HCT116 (cell line): ENCODE results near the gene IFT52. TPM values are rescaled to one million over a fixed set of nuclear protein-coding genes. Genes with fewer than 3 reads are reported as not detected.

Experiments used
- ATAC-seq: fragments of 200-7000 bp; cut with Tn5 transposase; 2 replicates; pipeline ENCODE4 v1.9.1; 2020; ENCODE audit warnings: mild to moderate bottlenecking, moderate library complexity
- BruUV-seq: library from RNA; stranded (reverse); fragments of 400-500 nt; replicated peaks from 2 replicates; lab custom pipeline; 2021; lab: Mats Ljungman, UMichigan
- CTCF ChIA-PET: fragments of 300-600 bp; sonication (Branson Sonifier 250); formaldehyde crosslinking; loops from one replicate; lab custom pipeline; 2021; ENCODE audit warnings: antibody characterized with exemption; lab: Charles Lee
- POLR2A ChIA-PET: fragments of 300-600, 350-600 bp; sonication (Branson Sonifier 250); formaldehyde crosslinking; loops from one replicate; lab custom pipeline; 2021; ENCODE audit warnings: antibody characterized with exemption; lab: Charles Lee
- RAD21 ChIA-PET, 2 experiments: fragments of 300-600 bp; sonication (Branson Sonifier 250); formaldehyde crosslinking; loops; one replicate each; lab custom pipeline; 2023; ENCODE audit warnings: low total read pairs in 2 of 2; ENCODE audit not compliant: uncharacterized antibody in 2 of 2, unreplicated experiment in 2 of 2, low non-redundant PET in 1 of 2; lab: Charles Lee
- DNase-seq: peaks from one replicate; pipeline ENCODE4 v3.0.0-alpha.2; 2010; ENCODE audit warnings: low read depth, low spot score
- H2AFZ ChIP-seq: fragments of 200-600 bp; shearing (Covaris generic), sonication (generic); 2 replicates; pipeline ENCODE4 v1.6.1; 2017; ENCODE audit warnings: low read depth, mixed run types, mixed read lengths, antibody characterized with exemption, low read length; ENCODE audit not compliant: poor library complexity, severe bottlenecking
- H3K27ac ChIP-seq: 2 replicates; pipeline ENCODE4 v1.5.1; 2012; ENCODE audit warnings: low read depth, low read length
- H3K27me3 ChIP-seq: fragments of 200-600 bp; sonication (generic); 2 replicates; pipeline ENCODE4 v1.6.1; 2016; ENCODE audit warnings: mixed run types, low read length, mixed read lengths; ENCODE audit not compliant: insufficient read depth
- H3K36me3 ChIP-seq, 2 experiments: fragments of 200-500 bp in 1 of 2; fragments of 200-600 bp in 1 of 2; sonication (Bioruptor generic) in 1 of 2; sonication (generic) in 1 of 2; 2 replicates each; pipeline versions ENCODE4 v1.5.1 to v1.6.1; 2014 to 2016; ENCODE audit warnings: low read length in 2 of 2, inconsistent platforms in 1 of 2, mixed read lengths in 1 of 2, mixed run types in 1 of 2; ENCODE audit not compliant: insufficient read depth in 2 of 2, control insufficient read depth in 1 of 2
- H3K4me1 ChIP-seq, 2 experiments: fragments of 200-600 bp in 1 of 2; sonication (generic) in 1 of 2; 2 replicates each; pipeline versions ENCODE4 v1.5.1 to v1.6.1; 2012 to 2017; ENCODE audit warnings: low read length in 2 of 2, inconsistent platforms in 1 of 2, mild to moderate bottlenecking in 1 of 2, mixed read lengths in 1 of 2, mixed run types in 1 of 2, moderate library complexity in 1 of 2; ENCODE audit not compliant: insufficient read depth in 2 of 2, control insufficient read depth in 1 of 2
- H3K4me2 ChIP-seq: fragments of 200-600 bp; sonication (generic); 2 replicates; pipeline ENCODE4 v1.6.1; 2017; ENCODE audit warnings: mixed run types, low read length, mixed read lengths
- H3K4me3 ChIP-seq, 2 experiments: fragments of 200-600 bp in 1 of 2; sonication (generic) in 1 of 2; replicated peaks in 1 of 2; 2 replicates each; pipeline ENCODE4 v1.5.1; 2011 to 2016; ENCODE audit warnings: low read length in 2 of 2, control low read depth in 1 of 2, low read depth in 1 of 2, mild to moderate bottlenecking in 1 of 2, mixed read lengths in 1 of 2, mixed run types in 1 of 2
- H3K79me2 ChIP-seq: fragments of 200-600 bp; sonication (generic); 2 replicates; pipeline ENCODE4 v1.6.1; 2017; ENCODE audit warnings: mild to moderate bottlenecking, mixed run types, low read length, moderate library complexity, mixed read lengths; ENCODE audit not compliant: insufficient read depth
- H3K9ac ChIP-seq: fragments of 200-600 bp; sonication (generic); 2 replicates; pipeline ENCODE4 v1.6.1; 2016; ENCODE audit warnings: low read length, mixed read lengths
- H3K9me2 ChIP-seq: fragments of 200-600 bp; sonication (generic), shearing (Covaris generic); 2 replicates; pipeline ENCODE4 v1.6.1; 2017; ENCODE audit warnings: mixed run types, mild to moderate bottlenecking, moderate library complexity; ENCODE audit not compliant: insufficient read depth
- H3K9me3 ChIP-seq, 2 experiments: fragments of 200-500 bp in 1 of 2; fragments of 200-600 bp in 1 of 2; sonication (Bioruptor generic) in 1 of 2; sonication (generic) in 1 of 2; 2 replicates each; pipeline ENCODE4 v1.6.1; 2014 to 2017; ENCODE audit warnings: low read length in 2 of 2, mixed read lengths in 2 of 2, inconsistent platforms in 1 of 2, low read depth in 1 of 2, mild to moderate bottlenecking in 1 of 2, mixed run types in 1 of 2, moderate library complexity in 1 of 2; ENCODE audit not compliant: control insufficient read depth in 1 of 2, insufficient read depth in 1 of 2
- H4K20me1 ChIP-seq: fragments of 200-600 bp; sonication (generic), shearing (Covaris generic); 2 replicates; pipeline ENCODE4 v1.6.1; 2017; ENCODE audit warnings: mixed run types, mild to moderate bottlenecking, moderate library complexity; ENCODE audit not compliant: insufficient read depth
- CBX3 ChIP-seq: IDR thresholded peaks from 2 replicates; pipeline ENCODE4 v1.6.1; 2012; ENCODE audit warnings: low read depth
- CEBPB ChIP-seq: IDR thresholded peaks from 2 replicates; pipeline ENCODE4 v1.6.1; 2012; ENCODE audit warnings: low read depth
- CTCF ChIP-seq, 3 experiments: fragments of 200-600 bp in 1 of 3; sonication (generic) in 1 of 3; IDR thresholded peaks in 2 of 3; conservative IDR thresholded peaks in 1 of 3; 2 replicates each; pipeline ENCODE4 v1.5.1; 2012 to 2017; ENCODE audit warnings: low read depth in 2 of 3, low read length in 2 of 3, antibody characterized with exemption in 1 of 3, borderline replicate concordance in 1 of 3, control low read depth in 1 of 3, mild to moderate bottlenecking in 1 of 3, mixed read lengths in 1 of 3, mixed run types in 1 of 3, moderate library complexity in 1 of 3; ENCODE audit not compliant: insufficient read depth in 1 of 3
- EZH2 ChIP-seq: fragments of 200-600 bp; sonication (generic); IDR thresholded peaks from 2 replicates; pipeline ENCODE4 v1.6.1; 2017; ENCODE audit warnings: antibody characterized with exemption, mixed run types
- EZH2phosphoT487 ChIP-seq: fragments of 200-600 bp; IDR thresholded peaks from 2 replicates; pipeline ENCODE4 v1.6.1; 2018; ENCODE audit warnings: antibody characterized with exemption, borderline replicate concordance
- FOSL1 ChIP-seq: IDR thresholded peaks from 2 replicates; pipeline ENCODE4 v1.6.1; 2012; ENCODE audit warnings: low read depth
- POLR2A ChIP-seq: IDR thresholded peaks from 2 replicates; pipeline ENCODE4 v1.7.0; 2011; ENCODE audit warnings: borderline replicate concordance; ENCODE audit not compliant: insufficient read depth, insufficient read length; ENCODE audit errors: extremely low read depth
- POLR2AphosphoS5 ChIP-seq: IDR thresholded peaks from 2 replicates; pipeline ENCODE4 v1.6.1; 2011; ENCODE audit warnings: mild to moderate bottlenecking, low read depth, low read length, moderate library complexity
- SP1 ChIP-seq: IDR thresholded peaks from 2 replicates; pipeline ENCODE4 v1.6.1; 2012; ENCODE audit warnings: low read depth
- YY1 ChIP-seq: IDR thresholded peaks from 2 replicates; pipeline ENCODE4 v1.6.1; 2011; ENCODE audit warnings: low read length, low read depth, moderate library complexity, mild to moderate bottlenecking; ENCODE audit not compliant: insufficient replicate concordance; ENCODE audit errors: extremely low read depth
- ZBTB33 ChIP-seq: IDR thresholded peaks from 2 replicates; pipeline ENCODE4 v1.6.1; 2011; ENCODE audit warnings: mild to moderate bottlenecking, low read length, moderate library complexity; ENCODE audit not compliant: insufficient replicate concordance; ENCODE audit errors: extremely low read depth
- intact Hi-C: fragments of 100-400 bp; cut with micrococcal nuclease; formaldehyde crosslinking; loops from 2 replicates; pipeline ENCODE4 v1.10.0; 2022
- total RNA-seq: library from RNA; stranded (reverse); gene quantifications from one replicate; pipeline ENCODE4 v1.2.1, GENCODE V29; 2021; ENCODE audit not compliant: unreplicated experiment

The IFT52 gene
- total RNA-seq, 1 experiment from 2014 or later = 29.0 TPM

GRCh38 chr20:43576108-43576507, 14.6 kb upstream of the IFT52 start:
- intact Hi-C loops = no loop called here
- Histone ChIP-seq H3K36me3 (no peaks in the 10 kb centered on the region), H3K4me1 (no peaks in the 10 kb centered on the region), H4K20me1 (no peaks in the 10 kb centered on the region), H3K9me3 (no peaks in the 10 kb centered on the region), H3K9me2 (no peaks in the 10 kb centered on the region), H3K79me2 (no peaks in the 10 kb centered on the region), H2AFZ (no peak overlapping the region), H3K27ac (no peak overlapping the region), H3K4me2 (no peak overlapping the region), H3K9ac (no peak overlapping the region), H3K4me3 (no peak overlapping the region), H3K27me3 (no peaks in the 10 kb centered on the region)
- ATAC-seq = no peak
- DNase-seq = no peak
- POLR2A ChIA-PET = no interaction called here
- RAD21 ChIA-PET = no interaction called here
- no peak for TF ChIP-seq SP1
- TF ChIP-seq CBX3 = no peak
- BruUV-seq = no TSS peak
- CTCF ChIA-PET = no interaction called here

GRCh38 chr20:43579861-43580793, 10.6 kb upstream of the IFT52 start:
- CTCF ChIA-PET = no interaction called here
- intact Hi-C loops = no loop called here
- no peak overlapping the region for H3K27ac ChIP-seq
- no peaks in the 10 kb centered on the region for H3K9me3 ChIP-seq
- H3K36me3 ChIP-seq = no peaks in the 10 kb centered on the region
- H4K20me1 ChIP-seq = no peaks in the 10 kb centered on the region
- RAD21 ChIA-PET = no interaction called here
- no peak for DNase-seq
- POLR2A ChIA-PET = no interaction called here
- H3K9me2 ChIP-seq = no peaks in the 10 kb centered on the region
- H3K4me2 ChIP-seq = no peak overlapping the region
- no TSS peak for BruUV-seq
- H2AFZ ChIP-seq = no peak overlapping the region
- no peak overlapping the region for H3K4me3 ChIP-seq
- H3K27me3 ChIP-seq = no peaks in the 10 kb centered on the region
- no peaks in the 10 kb centered on the region for H3K4me1 ChIP-seq
- no peak for ATAC-seq
- no peaks in the 10 kb centered on the region for H3K79me2 ChIP-seq
- no peak overlapping the region for H3K9ac ChIP-seq
- TF ChIP-seq CEBPB (no peak), CTCF (IDR thresholded peaks at IDR 0.05 in 2 of 3, conservative IDR thresholded peaks at IDR 0.05 in 1 of 3; ENCODE audit: borderline replicate concordance in 1 of 3, insufficient read depth in 1 of 3, low read depth in 2 of 3, low read length in 2 of 3) (no peak), POLR2A (no peak), POLR2AphosphoS5 (no peak), SP1 (no peak), YY1 (no peak), EZH2phosphoT487 (no peak), ZBTB33 (no peak), EZH2 (no peak), CBX3 (no peak), FOSL1 (no peak)
